DMS53 treated with DMSO at 0.1 percent for 48 hours (cell line): ENCODE measurements around the gene KCTD1.

Experiments used
- DNase-seq: peaks from one replicate; lab custom pipeline; 2025; ENCODE audit not compliant: unreplicated experiment; lab: John Stamatoyannopoulos, UW

The KCTD1 gene

GRCh38 chr18:26524504-26525351, 23.6 kb downstream of the KCTD1 start:
- DNase-seq, result no peak

GRCh38 chr18:26524002-26524401, 24.4 kb downstream of the KCTD1 start:
- no peak for DNase-seq

GRCh38 chr18:26521617-26522016, 26.7 kb downstream of the KCTD1 start:
- no peak for DNase-seq

- DNase-seq, result no peak
These were observed 27.4 kb downstream of the KCTD1 start for GRCh38 chr18:26520974-26521373.

GRCh38 chr18:26519114-26519513, 29.2 kb downstream of the KCTD1 start:
- no peak for DNase-seq

- no peak for DNase-seq
These were observed 31.4 kb downstream of the KCTD1 start for GRCh38 chr18:26516964-26517363.

- no peak for DNase-seq
These were observed 32.5 kb downstream of the KCTD1 start for GRCh38 chr18:26515643-26516487.

GRCh38 chr18:26511339-26512071, 36.8 kb downstream of the KCTD1 start:
- DNase-seq, result peak; percentile 42

GRCh38 chr18:26510337-26510736, 38.0 kb downstream of the KCTD1 start:
- no peak for DNase-seq

GRCh38 chr18:26506012-26506411, 42.3 kb downstream of the KCTD1 start:
- no peak for DNase-seq

GRCh38 chr18:26504831-26505230, 43.5 kb downstream of the KCTD1 start:
- DNase-seq, result peak; percentile 53

- DNase-seq, result no peak
These were observed 45.0 kb downstream of the KCTD1 start for GRCh38 chr18:26503382-26503781.

GRCh38 chr18:26502823-26503222, 45.5 kb downstream of the KCTD1 start:
- no peak for DNase-seq

GRCh38 chr18:26497866-26498265, 50.5 kb downstream of the KCTD1 start:
- DNase-seq, result no peak

- DNase-seq, result no peak
These were observed 51.8 kb downstream of the KCTD1 start for GRCh38 chr18:26496528-26496927.

- DNase-seq, result no peak
These were observed 53.1 kb downstream of the KCTD1 start for GRCh38 chr18:26495287-26495686.

GRCh38 chr18:26493021-26493420, 55.3 kb downstream of the KCTD1 start:
- no peak for DNase-seq

- DNase-seq, result no peak
These were observed 57.0 kb downstream of the KCTD1 start for GRCh38 chr18:26491194-26491816.

- no peak for DNase-seq
These were observed 58.5 kb downstream of the KCTD1 start for GRCh38 chr18:26489881-26490280.

- DNase-seq, result no peak
These were observed 59.2 kb downstream of the KCTD1 start for GRCh38 chr18:26489191-26489590.

GRCh38 chr18:26488417-26489009, 59.8 kb downstream of the KCTD1 start:
- no peak for DNase-seq
